MM.1S (cell line): Measurements from ENCODE around the gene KIAA1958.

ENCODE experiments used
- CTCF ChIP-seq: fragments of 300-600 bp; sonication (generic); IDR thresholded peaks from 2 replicates; pipeline ENCODE4 v1.5.1; 2016; ENCODE audit warnings: antibody characterized with exemption, low read length, mixed read lengths
- EZH2 ChIP-seq: fragments of 300-600 bp; sonication (generic); optimal IDR thresholded peaks from 2 replicates; pipeline ENCODE3; 2017; ENCODE audit warnings: low read depth, mild to moderate bottlenecking, antibody characterized with exemption, low read length, mixed read lengths
- EZH2phosphoT487 ChIP-seq: fragments of 300-600 bp; sonication (generic); IDR thresholded peaks from 2 replicates; pipeline ENCODE4 v1.6.1; 2018; ENCODE audit warnings: antibody characterized with exemption, low read length

GRCh38 chr9:112620388-112620787, 133.8 kb downstream of the KIAA1958 start:
- TF ChIP-seq CTCF = no peak
- TF ChIP-seq EZH2 = no peak
- TF ChIP-seq EZH2phosphoT487 = no peak
